Stimulated activated CD8-positive, alpha-beta memory T cell treated with anti-CD3 and anti-CD28 coated beads, Interleukin-15, amount 100 ng/mL, for 24 hours (primary cell): Measurements from ENCODE around the gene TCIRG1.

Experiments
- DNase-seq: peaks from one replicate; pipeline ENCODE4 v3.0.0-alpha.2; 2020; ENCODE audit warnings: low read depth

TCIRG1 gene

DNA sequence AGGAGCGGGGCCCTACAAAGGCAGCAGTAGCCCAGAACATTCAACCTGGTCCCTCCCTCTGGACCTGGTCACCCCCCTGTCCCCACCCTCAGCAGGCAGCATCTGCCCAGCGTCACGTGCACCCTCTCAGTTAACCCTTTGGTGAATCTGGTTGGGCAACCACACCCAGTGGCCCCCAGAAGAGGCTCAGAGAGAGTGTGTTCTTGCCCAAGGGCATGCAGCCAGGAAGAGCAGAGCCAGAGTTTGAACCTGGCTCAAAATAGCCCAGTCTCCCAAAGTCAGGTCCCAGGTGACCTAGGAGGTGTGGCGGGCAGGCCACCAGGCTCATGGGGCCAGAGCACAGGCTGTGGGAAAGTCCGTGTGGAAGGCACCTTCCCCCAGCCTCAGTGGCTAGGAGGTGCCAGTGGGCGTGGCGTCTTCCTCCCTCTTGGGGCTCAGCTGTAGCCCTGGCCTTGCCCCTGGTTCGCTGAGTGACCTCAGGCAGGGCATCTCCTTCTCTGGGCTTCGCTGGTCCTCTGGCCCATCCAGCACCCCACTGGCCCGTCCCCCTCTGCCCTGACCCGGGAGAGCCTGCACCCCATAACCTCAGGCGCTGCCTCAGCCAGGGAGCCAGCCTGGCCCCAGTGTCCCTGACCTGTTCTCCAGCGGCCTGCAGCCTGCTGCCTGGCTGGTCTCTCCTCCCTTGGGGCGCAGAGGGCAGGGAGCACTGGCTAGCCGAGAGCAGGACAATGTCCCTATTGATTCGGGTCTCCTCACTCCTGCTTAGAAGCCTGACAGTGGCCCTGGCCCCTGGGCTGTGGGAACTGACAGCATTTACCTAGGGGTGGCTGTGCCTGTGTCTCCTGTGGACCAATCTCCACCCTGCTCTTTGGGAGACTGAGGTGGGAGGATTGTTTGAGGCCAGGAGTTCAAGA is 21.7 kb upstream of the TCIRG1 start:
- no peak for DNase-seq

DNA sequence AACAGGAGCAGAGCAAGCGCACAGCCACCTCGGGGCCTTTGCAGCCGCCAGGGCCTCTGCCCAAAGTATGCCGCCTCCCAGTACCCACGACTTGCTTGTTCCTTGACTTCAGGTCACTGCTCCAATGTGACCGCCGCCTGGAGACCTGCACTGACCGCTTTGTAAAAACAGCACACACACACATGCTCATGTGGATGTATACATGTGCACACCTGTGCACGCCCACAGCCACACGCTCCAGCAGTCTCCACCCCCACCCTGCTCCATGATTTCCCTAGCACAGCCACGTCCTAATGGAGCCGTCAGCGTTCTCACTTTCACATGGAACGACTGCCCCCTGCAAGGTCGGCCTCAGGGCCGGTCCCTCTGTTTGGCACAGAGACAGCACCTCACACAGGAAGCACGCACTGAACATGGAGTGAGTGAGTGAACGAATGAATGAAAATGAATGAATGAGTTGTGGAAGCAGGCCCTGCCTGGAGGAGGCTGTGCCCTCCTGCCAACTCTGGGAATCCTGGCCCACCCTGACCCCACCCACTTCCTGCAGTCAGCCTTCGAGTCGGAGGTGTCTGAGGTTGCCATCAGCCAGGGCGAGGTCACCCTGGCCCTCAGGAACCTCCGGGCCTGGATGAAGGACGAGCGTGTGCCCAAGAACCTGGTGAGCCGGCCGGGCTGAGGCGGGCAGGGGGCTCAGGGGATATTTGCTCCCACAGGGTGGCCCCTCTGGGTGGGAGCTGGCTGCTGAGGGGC is 20.7 kb upstream of the TCIRG1 start:
- DNase-seq, result no peak

DNA sequence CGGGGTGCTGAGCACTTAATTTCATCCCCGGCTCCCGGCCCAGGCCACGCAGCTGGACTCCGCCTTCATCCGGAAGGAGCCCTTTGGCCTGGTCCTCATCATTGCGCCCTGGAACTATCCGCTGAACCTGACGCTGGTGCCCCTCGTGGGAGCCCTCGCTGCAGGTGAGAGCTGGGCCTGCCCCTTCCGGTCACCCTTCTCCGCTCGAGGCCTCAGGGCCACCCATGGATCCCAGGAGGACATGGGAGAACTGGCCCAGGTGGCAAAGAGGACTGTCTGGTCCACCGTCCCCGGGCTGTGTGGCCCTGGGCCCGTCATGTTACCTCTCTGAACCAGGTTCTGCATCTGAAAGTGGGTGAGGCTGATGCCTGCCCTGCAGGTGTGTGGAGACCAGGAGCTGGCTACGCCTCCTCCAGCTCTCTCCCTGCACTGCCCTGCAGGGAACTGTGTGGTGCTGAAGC is 20.1 kb upstream of the TCIRG1 start:
- DNase-seq, result no peak

DNA sequence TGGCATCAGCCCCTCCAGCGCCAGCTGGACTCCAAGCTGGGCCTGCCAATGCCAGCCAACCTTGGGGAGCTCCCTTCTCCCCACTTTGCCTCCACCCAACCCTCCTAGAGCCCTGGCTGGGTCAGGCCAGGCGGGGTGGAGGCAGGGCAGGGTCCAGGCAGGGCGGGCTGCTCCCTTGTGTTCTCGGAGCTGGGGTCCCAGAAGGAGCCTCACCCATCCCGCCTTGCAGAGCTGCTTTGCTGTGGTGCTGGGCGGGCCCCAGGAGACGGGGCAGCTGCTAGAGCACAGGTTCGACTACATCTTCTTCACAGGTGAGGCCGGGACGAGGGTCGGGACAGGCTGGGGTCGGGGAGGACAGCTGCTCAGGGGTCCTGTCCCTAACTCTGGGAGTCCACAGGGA is 19.3 kb upstream of the TCIRG1 start:
- no peak for DNase-seq

DNA sequence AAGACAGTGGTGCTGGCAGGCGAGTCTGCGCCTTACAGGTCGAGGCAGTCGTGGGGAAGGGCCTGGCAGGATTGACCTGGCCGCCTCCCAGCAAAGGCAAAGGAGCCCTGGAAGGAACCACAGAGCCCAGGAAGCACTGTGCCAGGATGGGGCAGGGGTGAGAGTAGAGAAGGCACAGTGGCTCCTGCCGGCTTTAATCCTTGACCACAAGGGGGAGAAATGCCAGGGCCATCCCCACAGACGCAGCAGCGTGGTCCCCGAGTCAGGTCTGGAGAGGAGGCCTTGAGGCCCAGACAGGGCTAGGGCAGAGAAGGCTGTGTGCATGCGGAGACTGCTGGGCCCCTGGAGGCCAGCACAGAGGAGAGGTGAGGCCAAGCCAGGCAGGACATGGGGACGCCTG is 18.2 kb upstream of the TCIRG1 start:
- DNase-seq, result no peak

DNA sequence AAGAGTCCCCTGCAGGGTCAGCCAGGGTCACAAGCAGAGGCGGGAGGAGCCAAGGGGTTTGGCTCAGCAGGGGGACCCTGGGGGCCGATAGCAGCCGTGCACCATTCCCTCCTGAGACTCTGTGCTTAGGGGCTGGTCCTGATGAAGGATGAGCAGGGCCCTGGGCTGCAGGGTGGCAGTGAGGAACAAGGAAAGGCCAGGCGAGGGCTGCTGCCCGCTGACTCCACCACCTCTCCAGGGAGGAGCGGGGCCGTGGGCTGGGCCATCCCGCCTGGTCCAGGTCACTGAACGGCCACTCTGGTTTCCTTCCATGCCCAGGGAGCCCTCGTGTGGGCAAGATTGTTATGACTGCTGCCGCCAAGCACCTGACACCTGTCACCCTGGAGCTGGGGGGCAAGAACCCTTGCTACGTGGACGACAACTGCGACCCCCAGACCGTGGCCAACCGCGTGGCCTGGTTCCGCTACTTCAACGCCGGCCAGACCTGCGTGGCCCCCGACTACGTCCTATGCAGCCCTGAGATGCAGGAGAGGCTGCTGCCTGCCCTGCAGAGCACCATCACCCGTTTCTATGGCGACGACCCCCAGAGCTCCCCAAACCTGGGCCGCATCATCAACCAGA is 17.5 kb upstream of the TCIRG1 start:
- no peak for DNase-seq

DNA sequence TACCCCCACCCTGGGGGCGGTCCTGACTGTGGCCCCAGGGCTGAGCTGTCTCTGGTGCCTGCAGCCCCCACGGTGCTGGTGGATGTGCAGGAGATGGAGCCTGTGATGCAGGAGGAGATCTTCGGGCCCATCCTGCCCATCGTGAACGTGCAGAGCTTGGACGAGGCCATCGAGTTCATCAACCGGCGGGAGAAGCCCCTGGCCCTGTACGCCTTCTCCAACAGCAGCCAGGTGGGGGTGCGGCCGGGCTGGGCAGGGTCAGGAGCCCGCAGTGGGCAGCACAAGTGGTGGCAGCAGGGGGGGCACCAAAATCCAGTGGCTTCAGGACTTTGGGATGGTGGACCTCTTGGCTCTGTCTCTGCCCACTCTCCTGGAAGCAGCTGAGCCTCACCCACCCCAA is 16.3 kb upstream of the TCIRG1 start:
- no peak for DNase-seq

DNA sequence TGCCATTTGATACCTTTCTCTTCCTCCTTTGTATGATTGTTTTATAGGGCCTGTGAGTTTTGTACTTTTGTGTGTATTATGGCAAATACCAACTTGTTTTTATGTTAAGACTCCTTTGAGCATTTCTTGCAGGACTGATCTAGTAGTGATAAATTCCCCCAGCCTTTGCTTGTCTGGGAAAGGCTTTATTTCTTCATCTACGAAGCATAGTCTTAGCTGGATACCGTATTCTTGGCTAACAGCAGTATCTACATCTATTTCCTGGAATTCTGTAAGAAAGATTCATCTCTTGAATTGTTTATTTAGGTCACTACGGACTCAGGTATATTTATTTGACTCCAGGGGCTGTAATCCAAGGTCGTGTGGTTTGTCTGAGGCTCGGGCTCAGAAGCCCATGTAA is 14.3 kb upstream of the TCIRG1 start:
- no peak for DNase-seq

DNA sequence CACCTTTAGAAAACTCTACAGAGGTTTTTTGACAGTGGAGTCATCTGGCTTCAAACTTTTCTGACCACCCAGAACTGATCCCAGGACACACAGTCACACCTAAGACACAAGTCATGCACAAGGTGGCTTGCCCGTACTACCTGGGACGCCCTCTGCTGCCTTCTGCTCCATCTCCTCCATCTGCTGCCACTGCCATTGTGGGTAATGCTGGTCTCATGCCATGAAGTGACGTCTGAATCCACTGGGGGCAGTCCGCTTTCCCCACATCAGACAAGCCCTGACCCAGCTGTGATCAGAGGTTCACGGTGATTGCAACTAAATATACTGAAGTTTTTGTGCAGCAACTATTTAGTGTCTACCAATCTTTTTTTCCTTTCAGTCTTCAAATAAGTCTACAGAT is 13.8 kb upstream of the TCIRG1 start:
- no peak for DNase-seq

DNA sequence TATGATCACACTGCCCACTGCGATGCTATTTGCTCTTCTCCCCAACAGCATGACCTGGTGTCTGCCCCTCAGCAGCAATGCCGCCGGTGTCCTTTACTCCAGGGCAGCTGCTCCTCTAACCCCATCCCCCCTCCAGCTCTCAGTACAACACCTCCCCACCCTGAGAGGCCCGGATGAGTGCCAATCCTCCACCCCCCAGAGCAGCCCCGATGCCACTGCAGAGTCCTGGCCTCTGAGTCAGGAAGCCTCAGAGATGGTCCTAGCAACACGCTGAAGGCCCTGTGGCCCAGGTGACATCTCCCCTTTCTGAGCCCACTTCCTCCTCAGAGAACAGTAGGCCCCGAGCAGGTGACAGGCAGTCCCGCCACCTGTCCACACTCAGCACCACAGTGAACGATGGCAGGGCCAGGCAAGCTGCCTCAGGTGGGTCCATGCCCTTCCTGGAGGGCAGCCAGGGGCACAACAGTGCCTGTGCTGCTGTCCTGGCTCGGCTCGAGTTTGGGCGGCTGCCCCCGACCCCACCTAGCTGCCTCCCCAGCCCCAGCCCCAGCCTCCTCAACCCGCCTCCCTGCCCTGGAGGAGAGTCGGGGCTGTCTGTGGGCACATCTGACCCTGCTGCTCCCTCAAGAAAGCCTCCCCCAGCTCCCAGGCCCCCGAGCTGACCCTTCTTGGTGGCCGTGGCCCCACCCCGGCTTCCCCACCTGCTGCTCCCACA is 12.3 kb upstream of the TCIRG1 start:
- DNase-seq, result no peak

DNA sequence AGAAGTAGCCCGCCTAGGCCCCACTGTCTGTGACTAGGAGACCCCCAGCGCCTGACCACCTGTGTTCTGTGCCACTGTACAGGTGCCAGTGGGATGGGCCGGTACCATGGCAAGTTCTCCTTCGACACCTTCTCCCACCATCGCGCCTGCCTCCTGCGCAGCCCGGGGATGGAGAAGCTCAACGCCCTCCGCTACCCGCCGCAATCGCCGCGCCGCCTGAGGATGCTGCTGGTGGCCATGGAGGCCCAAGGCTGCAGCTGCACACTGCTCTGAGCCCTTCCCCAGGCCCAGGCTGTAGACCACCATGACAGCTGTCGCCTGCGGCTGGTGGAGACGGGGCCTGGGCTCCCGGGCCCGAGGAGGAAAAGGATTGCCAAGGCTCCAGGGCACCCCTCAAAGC is 11.2 kb upstream of the TCIRG1 start:
- no peak for DNase-seq

DNA sequence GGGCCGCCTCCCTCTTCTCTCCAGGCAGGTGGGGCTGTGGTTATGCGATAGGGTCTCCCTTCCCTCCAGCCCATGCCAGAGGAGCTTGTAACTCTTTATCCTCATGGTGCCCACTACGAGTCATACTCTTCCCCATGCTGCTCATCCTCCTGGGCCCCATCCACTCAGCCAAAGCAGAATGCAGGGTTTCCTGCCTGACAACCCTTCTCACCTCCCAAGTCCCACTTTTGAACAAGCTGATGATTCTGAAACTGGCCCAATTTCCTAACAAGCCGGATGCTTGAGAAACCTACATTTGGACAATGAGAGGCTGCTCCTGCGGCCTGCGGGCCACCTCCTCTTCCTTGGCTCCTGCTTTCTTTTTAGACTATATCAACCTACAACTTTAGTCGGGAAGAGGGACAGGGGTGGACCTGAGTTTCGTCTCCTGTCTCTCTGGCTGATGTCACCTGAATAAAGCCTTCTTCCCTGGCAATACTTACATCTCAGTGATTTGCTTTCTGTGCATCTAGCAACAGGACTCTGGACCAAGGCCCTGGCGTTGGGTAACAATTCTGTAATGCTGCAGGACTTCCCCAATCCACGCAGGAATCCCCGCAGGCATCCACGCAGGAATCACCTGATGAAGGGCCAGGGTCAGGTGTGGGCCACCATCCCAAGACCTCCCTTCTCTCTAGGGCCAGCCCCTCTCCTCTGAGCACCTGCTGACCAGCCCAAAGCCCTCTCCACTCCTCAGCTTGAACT is 9.9 kb upstream of the TCIRG1 start:
- DNase-seq, result no peak

DNA sequence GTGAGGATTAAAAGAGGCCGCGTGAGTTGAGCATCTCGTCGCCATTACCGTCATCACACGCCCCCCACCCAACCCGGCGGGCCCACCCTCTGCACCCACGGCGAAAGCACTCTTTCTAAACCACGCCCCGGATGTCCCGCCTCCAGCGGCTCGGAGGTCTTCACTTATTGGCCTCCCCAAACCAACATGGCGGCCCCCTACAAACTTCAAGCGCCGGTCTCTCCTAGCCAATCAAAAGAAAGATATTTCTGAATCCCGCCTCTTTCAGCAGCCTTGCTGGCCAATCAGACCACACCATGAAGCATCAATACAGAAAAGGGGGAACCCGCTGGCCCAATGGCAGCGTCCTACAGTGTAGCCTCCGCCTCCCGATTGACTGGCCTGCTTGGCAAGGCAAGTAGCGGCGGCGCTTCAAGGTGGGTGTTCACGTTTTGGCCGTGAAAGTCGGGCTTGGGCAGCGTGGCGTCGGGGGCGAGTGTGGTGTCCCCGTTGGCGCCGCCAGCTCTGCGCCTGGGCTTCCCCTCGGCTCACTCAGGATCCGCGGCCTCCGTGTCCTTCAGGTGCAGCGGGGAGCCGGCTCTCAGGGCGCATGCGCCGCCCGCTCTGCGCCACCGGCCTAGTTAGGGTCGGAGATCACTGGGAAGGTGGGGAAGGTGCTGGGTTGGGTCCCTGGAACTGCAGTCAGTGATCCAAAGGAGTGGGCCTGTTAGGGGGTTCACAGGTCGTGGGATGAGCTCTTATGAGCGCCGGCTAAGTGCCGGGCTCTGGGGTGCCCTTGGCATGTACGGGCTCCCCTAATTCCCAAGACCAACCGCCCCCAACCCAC is 8.3 kb upstream of the TCIRG1 start, which contains the start of gene NDUFS8:
NDUFS8 (plus strand) TSS at position 364 of the 826 bp plus-strand sequence. CDS start 1,471 bp downstream, outside the sequence.
- peak; percentile 92 for DNase-seq

DNA sequence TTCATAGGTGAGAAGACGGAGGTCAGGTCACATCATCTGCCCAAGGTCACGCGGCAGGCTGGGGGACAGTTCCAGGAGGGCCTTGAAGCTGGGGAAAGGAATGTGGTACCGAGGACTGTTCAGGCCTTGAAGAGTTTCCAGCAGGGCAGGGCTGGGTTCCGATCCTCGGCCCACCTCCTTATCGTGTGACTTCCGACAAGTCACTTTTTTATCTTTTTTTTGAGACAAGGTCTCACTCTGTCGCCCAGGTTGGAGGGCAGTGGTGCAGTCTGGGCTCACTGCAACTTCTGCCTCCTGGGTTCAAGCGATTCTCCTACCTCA is 7.7 kb upstream of the TCIRG1 start:
- DNase-seq, result no peak

DNA sequence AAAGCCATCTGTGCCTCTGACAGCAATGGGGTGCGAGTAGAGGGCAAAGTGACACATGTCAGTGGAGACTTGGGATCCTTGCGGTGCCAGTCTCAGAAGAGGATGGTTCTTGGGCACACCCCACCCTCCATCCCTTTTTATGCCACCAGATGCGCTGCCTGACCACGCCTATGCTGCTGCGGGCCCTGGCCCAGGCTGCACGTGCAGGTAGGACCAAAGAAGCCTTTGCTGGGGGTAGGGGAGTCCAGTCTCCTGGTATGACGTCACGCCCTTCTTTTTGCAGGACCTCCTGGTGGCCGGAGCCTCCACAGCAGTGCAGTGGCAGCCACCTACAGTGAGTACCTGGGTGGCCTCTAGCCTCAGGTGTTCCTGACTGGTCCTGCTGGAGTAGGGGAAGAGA is 6.8 kb upstream of the TCIRG1 start:
- no peak for DNase-seq

DNA sequence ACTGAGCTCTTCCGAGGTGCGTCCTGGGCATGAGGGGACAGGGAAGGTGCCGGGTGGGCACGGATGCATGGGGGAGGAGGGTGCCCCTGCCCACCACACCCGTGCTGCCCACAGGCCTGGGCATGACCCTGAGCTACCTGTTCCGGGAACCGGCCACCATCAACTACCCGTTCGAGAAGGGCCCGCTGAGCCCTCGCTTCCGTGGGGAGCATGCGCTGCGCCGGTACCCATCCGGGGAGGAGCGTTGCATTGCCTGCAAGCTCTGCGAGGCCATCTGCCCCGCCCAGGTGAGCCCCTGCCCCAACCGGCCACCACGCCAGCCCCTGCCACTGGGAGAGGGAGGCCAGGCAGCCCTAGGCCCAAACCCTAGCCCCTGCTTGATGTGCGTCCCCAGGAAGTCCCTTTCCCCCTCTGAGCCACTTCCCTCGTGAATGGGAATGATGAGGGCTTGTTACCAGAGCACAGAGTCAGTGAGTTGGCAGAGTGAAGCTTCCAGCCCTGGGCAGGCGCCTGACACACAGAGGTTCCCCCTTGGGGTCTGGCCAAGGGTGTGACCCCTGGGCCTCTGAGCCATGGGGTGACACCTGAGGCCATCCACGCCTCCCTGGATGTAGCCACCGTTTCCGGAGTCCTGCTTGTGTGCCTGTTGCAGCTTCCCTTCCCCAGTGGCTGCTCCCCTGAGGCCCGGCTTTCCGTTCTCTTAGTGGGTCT is 5.7 kb upstream of the TCIRG1 start:
- DNase-seq, result no peak

DNA sequence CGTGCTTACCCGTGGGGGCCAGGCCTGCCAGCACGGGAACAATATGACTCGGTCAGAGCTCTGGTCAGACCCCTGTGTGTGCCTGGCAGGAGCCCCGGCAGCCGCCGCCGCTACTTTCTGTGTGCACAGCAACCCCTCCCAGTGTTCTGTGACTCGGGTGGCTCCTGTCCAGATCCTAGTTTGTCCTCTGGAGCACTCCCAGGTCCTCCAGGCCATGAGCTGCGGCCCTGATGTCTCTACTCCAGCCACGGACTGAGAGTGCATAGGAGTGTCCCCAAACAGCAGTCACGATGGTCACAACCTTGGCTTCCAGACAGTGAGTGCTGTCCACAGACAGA is 5.1 kb upstream of the TCIRG1 start:
- DNase-seq, result no peak

DNA sequence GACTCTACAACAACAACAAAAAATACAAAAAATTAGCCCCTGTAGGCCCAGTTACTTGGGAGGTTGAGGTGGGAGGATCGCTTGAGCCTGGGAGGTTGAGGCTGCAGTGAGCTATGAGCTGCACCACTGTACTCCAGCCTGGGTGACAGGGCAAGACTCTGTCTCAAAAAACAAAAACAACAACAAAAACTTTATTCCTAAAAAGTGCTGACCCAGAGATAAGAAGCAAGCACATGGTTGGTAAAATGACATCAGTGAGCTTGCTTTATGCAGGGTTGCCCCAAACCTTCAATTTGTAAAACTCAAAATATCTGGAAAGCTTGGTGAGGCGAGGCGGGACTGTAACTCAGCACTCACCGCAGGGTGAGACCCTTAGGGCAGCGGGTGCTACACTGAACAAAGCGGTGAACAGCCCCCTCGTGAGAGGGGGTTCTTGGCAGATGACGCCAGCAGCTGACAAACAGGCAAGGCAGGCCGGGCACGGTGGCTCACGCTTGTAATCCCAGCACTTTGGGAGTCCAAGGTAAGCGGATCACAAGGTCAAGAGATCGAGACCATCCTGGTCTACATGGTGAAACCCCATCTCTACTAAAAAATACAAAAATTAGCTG is 3.5 kb upstream of the TCIRG1 start:
- no peak for DNase-seq

DNA sequence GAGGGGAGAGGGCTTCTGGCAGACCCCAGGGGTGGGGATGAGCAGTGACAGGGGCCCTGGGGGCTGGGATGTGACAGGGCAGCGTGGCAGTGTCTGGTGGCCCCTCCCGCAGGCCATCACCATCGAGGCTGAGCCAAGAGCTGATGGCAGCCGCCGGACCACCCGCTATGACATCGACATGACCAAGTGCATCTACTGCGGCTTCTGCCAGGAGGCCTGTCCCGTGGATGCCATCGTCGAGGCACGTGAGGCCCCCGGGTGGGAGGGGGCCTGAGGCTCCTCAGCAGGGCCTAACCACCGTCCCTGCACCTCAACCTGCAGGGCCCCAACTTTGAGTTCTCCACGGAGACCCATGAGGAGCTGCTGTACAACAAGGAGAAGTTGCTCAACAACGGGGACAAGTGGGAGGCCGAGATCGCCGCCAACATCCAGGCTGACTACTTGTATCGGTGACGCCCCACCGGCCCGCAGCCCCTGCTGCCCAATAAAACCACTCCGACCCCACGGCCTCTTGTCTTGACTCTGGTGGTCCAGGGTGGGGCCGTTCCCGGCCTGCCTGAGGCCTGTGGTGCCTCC is 2.6 kb upstream of the TCIRG1 start:
- no peak for DNase-seq
